Naive thymus-derived CD4-positive, alpha-beta T cell (primary cell): ENCODE data around the gene ZNF76. TPM values are rescaled to one million over a fixed set of nuclear protein-coding genes. Genes with fewer than 3 reads are reported as not detected.

ENCODE experiments used
- ATAC-seq: fragments of 150-1000 bp; cut with Tn5 transposase; 2 replicates; pipeline ENCODE4 v1.10.0; 2021; ENCODE audit warnings: mild to moderate bottlenecking, moderate library complexity
- CTCF ChIA-PET: fragments of 350-600 bp; sonication (Branson Sonifier 250); formaldehyde crosslinking; loops from one replicate; lab custom pipeline; 2021; ENCODE audit warnings: antibody characterized with exemption; lab: Charles Lee
- POLR2A ChIA-PET: fragments of 350-600 bp; sonication (Branson Sonifier 250); formaldehyde crosslinking; loops from one replicate; lab custom pipeline; 2021; ENCODE audit warnings: antibody characterized with exemption, inconsistent platforms; lab: Charles Lee
- DNase-seq, 9 donors: peaks; one replicate each; pipeline versions ENCODE4 v3.0.0 to v3.0.0-alpha.2; 2020 to 2022; ENCODE audit warnings: mixed read lengths in 1 of 9
- H3K27ac ChIP-seq: one replicate; pipeline ENCODE4 v1.7.0; 2013; ENCODE audit warnings: mild to moderate bottlenecking, low read depth, low read length, moderate library complexity
- H3K27me3 ChIP-seq, 2 donors: one replicate each; pipeline ENCODE4 v1.7.0; 2013; ENCODE audit warnings: low read length in 2 of 2, mild to moderate bottlenecking in 2 of 2, moderate library complexity in 2 of 2; ENCODE audit not compliant: control insufficient read depth in 2 of 2, insufficient read depth in 2 of 2
- H3K36me3 ChIP-seq, 3 experiments: 1 replicate in 2 of 3; 2 replicates in 1 of 3; pipeline ENCODE4 v1.7.0; 2013; ENCODE audit warnings: low read length in 3 of 3, mild to moderate bottlenecking in 3 of 3, moderate library complexity in 1 of 3; ENCODE audit not compliant: insufficient read depth in 3 of 3, control insufficient read depth in 2 of 3
- H3K4me1 ChIP-seq, 2 donors: one replicate each; pipeline ENCODE4 v1.7.0; 2013; ENCODE audit warnings: low read length in 2 of 2, mild to moderate bottlenecking in 2 of 2, moderate library complexity in 1 of 2; ENCODE audit not compliant: control insufficient read depth in 2 of 2, insufficient read depth in 2 of 2
- H3K4me3 ChIP-seq: 2 replicates; pipeline ENCODE4 v1.7.0; 2013; ENCODE audit warnings: mild to moderate bottlenecking, low read length
- H3K9me3 ChIP-seq, 3 experiments: 1 replicate in 2 of 3; 2 replicates in 1 of 3; pipeline ENCODE4 v1.7.0; 2013; ENCODE audit warnings: low read length in 3 of 3; ENCODE audit not compliant: control insufficient read depth in 2 of 3
- H3K27ac Mint-ChIP-seq, 9 donors: one replicate each; pipeline ENCODE4 v1.8.0; 2020 to 2022; ENCODE audit warnings: mixed read lengths in 9 of 9, mild to moderate bottlenecking in 8 of 9, moderate library complexity in 5 of 9, inconsistent platforms in 2 of 9
- H3K27me3 Mint-ChIP-seq, 5 donors: one replicate each; pipeline ENCODE4 v1.8.0; 2021 to 2022; ENCODE audit warnings: mixed read lengths in 5 of 5, mild to moderate bottlenecking in 1 of 5
- H3K36me3 Mint-ChIP-seq, 5 donors: one replicate each; pipeline ENCODE4 v1.8.0; 2020 to 2022; ENCODE audit warnings: mixed read lengths in 5 of 5, mild to moderate bottlenecking in 3 of 5, inconsistent platforms in 1 of 5
- H3K4me1 Mint-ChIP-seq, 7 donors: one replicate each; pipeline ENCODE4 v1.8.0; 2020 to 2022; ENCODE audit warnings: mixed read lengths in 7 of 7, mild to moderate bottlenecking in 3 of 7, inconsistent platforms in 1 of 7
- H3K4me3 Mint-ChIP-seq, 10 donors: one replicate each; pipeline ENCODE4 v1.8.0; 2020 to 2022; ENCODE audit warnings: mild to moderate bottlenecking in 10 of 10, mixed read lengths in 10 of 10, moderate library complexity in 6 of 10, inconsistent platforms in 2 of 10
- H3K9me3 Mint-ChIP-seq, 11 donors: one replicate each; pipeline ENCODE4 v1.8.0; 2020 to 2022; ENCODE audit warnings: mixed read lengths in 11 of 11, mild to moderate bottlenecking in 4 of 11, inconsistent platforms in 1 of 11, moderate library complexity in 1 of 11
- intact Hi-C, 2 donors: fragments of 100-400 bp; cut with micrococcal nuclease; formaldehyde crosslinking; loops; one replicate each; pipeline ENCODE4 v1.15.1; 2023
- polyA plus RNA-seq, 2 donors: library from polyadenylated mRNA; unstranded; fragments of 300-500 nt; fragmentation: Illumina TruSeq; gene quantifications; one replicate each; pipeline ENCODE4 v1.2.3, GENCODE V29; 2021
- total RNA-seq, 6 experiments: library from RNA in 5 of 6; stranded (reverse) in 5 of 6; gene quantifications; 1 replicate in 5 of 6; 2 replicates in 1 of 6; pipeline ENCODE4 v1.2.3 and lab custom pipeline; 2021 to 2026

Gene ZNF76
- total and polyA plus RNA-seq, 7 experiments from 2014 or later: 20.6 to 110 (median 76.1) TPM

DNA sequence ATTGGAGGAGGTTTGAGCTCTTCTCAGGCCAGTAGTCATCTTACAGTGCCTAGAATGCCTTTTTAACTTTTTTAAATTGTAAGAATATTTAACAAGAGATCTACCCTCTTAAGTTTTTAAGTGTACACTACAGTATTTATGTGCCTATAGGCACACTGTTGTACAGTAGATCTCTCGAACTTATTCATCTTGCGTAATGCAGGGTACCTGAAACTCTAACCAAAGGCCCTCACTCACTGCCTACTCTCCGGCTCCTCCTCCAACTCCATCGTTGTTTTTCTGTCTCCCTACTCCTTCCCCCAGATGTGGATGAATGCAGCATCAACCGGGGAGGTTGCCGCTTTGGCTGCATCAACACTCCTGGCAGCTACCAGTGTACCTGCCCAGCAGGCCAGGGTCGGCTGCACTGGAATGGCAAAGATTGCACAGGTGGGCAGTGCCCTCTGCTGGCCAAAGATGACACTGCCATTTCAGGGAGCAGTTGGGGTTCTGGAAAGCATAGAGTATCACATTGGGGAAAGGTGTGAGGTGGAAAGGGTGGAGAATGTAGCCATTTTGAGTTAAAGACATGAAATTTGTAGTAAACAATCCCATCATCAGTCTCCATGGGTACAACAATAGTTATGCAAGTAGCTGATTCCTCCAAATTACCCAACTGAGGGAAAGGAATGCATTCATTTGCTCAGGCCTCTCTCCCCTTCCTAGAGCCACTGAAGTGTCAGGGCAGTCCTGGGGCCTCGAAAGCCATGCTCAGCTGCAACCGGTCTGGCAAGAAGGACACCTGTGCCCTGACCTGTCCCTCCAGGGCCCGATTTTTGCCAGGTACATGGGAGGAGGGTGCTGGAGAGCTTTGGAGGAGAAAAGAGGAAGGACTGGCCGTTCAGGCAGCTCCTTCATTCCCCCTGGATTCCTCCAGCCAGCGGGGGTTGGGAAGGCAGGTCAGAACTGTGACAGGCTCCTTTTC is 18.4 kb upstream of the ZNF76 start:
- Mint-ChIP-seq H3K27ac (peak overlapping the region in 2 of 9 donors; percentile 10 to 65), H3K4me1 (peaks cover 3 to 10% (median 4%) of the 10 kb centered on the region in 7 donors), H3K4me3 (no peak overlapping the region), H3K36me3 (peaks cover 2 to 23% (median 10%) of the 10 kb centered on the region in 5 donors), H3K27me3 (peaks cover 0 to 6% (median 0%) of the 10 kb centered on the region in 5 donors), H3K9me3 (peaks cover 0 to 1% (median 0%) of the 10 kb centered on the region in 11 donors)
- POLR2A ChIA-PET: no interaction called here
- peak; percentile 89 for ATAC-seq
- peak; percentile 34 to 78 (median 62) for DNase-seq
- Histone ChIP-seq H3K4me3 (no peak overlapping the region), H3K4me1 (no peaks in the 10 kb centered on the region), H3K27ac (no peak overlapping the region), H3K9me3 (no peaks in the 10 kb centered on the region), H3K27me3 (no peaks in the 10 kb centered on the region), H3K36me3 (peaks cover 0 to 7% (median 0%) of the 10 kb centered on the region in 3 experiments)
- intact Hi-C loops: loop anchor here (1.0 to 10.0 kb wide), 6 partner anchors 18 to 1076 kb away; partner anchors contain the start of genes TCP11 (in 1 of the 2) and ZNF76 (in 1 of the 2)
- CTCF ChIA-PET: interaction anchor here (0.6 to 2.1 kb wide), 10 partner anchors 10 to 1773 kb away, joined by 3 to 6 read pairs (median 4); partner anchors contain the start of gene ZNF76

DNA sequence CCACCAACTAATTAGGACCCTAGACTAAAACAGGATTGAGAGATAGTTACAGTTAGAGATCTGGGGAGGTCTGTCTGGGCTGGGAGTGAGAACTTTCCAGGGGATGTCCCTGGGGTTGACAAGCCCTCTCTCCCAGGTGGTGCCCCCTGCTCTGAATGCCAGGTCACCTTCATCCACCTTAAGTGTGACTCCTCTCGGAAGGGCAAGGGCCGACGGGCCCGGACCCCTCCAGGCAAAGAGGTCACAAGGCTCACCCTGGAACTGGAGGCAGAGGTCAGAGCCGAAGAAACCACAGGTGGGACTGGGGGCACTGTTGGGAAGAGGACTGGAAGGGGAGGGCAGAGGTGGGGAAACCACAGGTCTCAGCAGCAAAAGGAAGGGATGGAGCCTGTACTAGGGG is 17.0 kb upstream of the ZNF76 start:
- H3K36me3 ChIP-seq: peaks cover 0 to 7% (median 0%) of the 10 kb centered on the region in 3 experiments
- peaks cover 0 to 2% (median 0%) of the 10 kb centered on the region in 5 donors for H3K27me3 Mint-ChIP-seq
- DNase-seq (no peak), ATAC-seq (no peak)
- intact Hi-C loops: loop anchor here (5.0 to 10.0 kb wide), 2 partner anchors 95 to 1078 kb away; no protein-coding TSS in a partner anchor
- peaks cover 0 to 1% (median 0%) of the 10 kb centered on the region in 11 donors for H3K9me3 Mint-ChIP-seq
- no peak overlapping the region for H3K27ac Mint-ChIP-seq
- CTCF ChIA-PET: interaction anchor here (1.5 kb wide), 1 partner anchor 17 kb away, joined by 3 read pairs; no protein-coding TSS in a partner anchor
- POLR2A ChIA-PET: no interaction called here
- no peaks in the 10 kb centered on the region for H3K4me1 ChIP-seq
- H3K27me3 ChIP-seq: no peaks in the 10 kb centered on the region
- no peak overlapping the region for H3K4me3 ChIP-seq
- H3K27ac ChIP-seq: no peak overlapping the region
- H3K4me1 Mint-ChIP-seq: peaks cover 3 to 10% (median 4%) of the 10 kb centered on the region in 7 donors
- no peak overlapping the region for H3K4me3 Mint-ChIP-seq
- H3K9me3 ChIP-seq: no peaks in the 10 kb centered on the region
- peaks cover 2 to 26% (median 10%) of the 10 kb centered on the region in 5 donors for H3K36me3 Mint-ChIP-seq

DNA sequence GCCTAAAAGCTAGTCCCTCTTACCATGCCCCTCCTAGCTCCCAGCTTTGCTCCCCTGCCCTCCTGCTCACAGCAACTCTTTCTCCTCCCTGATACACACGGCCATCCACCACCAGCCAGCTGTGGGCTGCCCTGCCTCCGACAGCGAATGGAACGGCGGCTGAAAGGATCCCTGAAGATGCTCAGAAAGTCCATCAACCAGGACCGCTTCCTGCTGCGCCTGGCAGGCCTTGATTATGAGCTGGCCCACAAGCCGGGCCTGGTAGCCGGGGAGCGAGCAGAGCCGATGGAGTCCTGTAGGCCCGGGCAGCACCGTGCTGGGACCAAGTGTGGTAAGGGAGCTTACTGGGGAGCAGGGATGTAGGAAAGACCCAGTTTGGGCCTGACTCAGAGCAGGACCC is 16.6 kb upstream of the ZNF76 start:
- Mint-ChIP-seq H3K4me3 (no peak overlapping the region), H3K4me1 (peaks cover 5 to 14% (median 7%) of the 10 kb centered on the region in 7 donors), H3K27ac (no peak overlapping the region), H3K36me3 (peaks cover 2 to 26% (median 10%) of the 10 kb centered on the region in 5 donors), H3K27me3 (peaks cover 0 to 2% (median 0%) of the 10 kb centered on the region in 5 donors), H3K9me3 (peaks cover 0 to 1% (median 0%) of the 10 kb centered on the region in 11 donors)
- Histone ChIP-seq H3K9me3 (no peaks in the 10 kb centered on the region), H3K4me1 (no peaks in the 10 kb centered on the region), H3K27me3 (no peaks in the 10 kb centered on the region), H3K4me3 (no peak overlapping the region), H3K36me3 (peaks cover 0 to 7% (median 0%) of the 10 kb centered on the region in 3 experiments), H3K27ac (no peak overlapping the region)
- ATAC-seq: no peak
- intact Hi-C loops: loop anchor here (5.0 to 10.0 kb wide), 2 partner anchors 96 to 1078 kb away; no protein-coding TSS in a partner anchor
- POLR2A ChIA-PET: no interaction called here
- CTCF ChIA-PET: interaction anchor here (0.5 kb wide), 1 partner anchor 98 kb away, joined by 5 read pairs; no protein-coding TSS in a partner anchor
- DNase-seq: no peak

DNA sequence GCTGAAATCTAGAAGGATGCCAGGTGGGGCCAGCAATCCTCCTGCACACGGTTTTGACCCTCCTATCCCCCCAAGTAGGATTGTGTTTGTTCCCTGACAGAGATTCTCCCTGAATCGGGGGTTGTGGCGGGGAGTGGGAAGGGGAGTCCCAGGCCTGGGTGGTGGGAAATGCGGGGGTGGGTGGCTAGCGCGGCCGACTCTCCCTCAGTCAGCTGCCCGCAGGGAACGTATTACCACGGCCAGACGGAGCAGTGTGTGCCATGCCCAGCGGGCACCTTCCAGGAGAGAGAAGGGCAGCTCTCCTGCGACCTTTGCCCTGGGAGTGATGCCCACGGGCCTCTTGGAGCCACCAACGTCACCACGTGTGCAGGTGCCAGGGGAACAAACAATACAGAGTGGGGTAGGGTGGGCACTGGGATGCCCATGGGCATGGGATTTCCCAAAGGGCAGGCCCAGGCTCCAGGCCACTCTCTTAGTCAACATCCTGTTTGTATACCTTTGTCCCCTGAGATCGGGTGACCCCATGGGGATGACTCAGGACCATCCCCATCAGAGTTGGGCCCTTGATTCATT is 16.1 kb upstream of the ZNF76 start:
- ChIA-PET POLR2A (no interaction called here), CTCF (interaction anchor here (0.5 kb wide), 1 partner anchor 98 kb away, joined by 5 read pairs; no protein-coding TSS in a partner anchor)
- H3K36me3 ChIP-seq: peaks cover 0 to 7% (median 0%) of the 10 kb centered on the region in 3 experiments
- H3K9me3 Mint-ChIP-seq: peaks cover 0 to 1% (median 0%) of the 10 kb centered on the region in 11 donors
- H3K9me3 ChIP-seq: no peaks in the 10 kb centered on the region
- no peak overlapping the region for H3K27ac Mint-ChIP-seq
- H3K27me3 ChIP-seq: no peaks in the 10 kb centered on the region
- intact Hi-C loops: loop anchor here (5.0 to 10.0 kb wide), 2 partner anchors 96 to 1079 kb away; no protein-coding TSS in a partner anchor
- H3K4me1 Mint-ChIP-seq: peaks cover 5 to 19% (median 10%) of the 10 kb centered on the region in 7 donors
- H3K27me3 Mint-ChIP-seq: no peaks in the 10 kb centered on the region
- no peak for ATAC-seq
- peaks cover 2 to 26% (median 10%) of the 10 kb centered on the region in 5 donors for H3K36me3 Mint-ChIP-seq
- DNase-seq: no peak
- no peaks in the 10 kb centered on the region for H3K4me1 ChIP-seq
- H3K27ac ChIP-seq: no peak overlapping the region
- H3K4me3 Mint-ChIP-seq: no peak overlapping the region
- no peak overlapping the region for H3K4me3 ChIP-seq

DNA sequence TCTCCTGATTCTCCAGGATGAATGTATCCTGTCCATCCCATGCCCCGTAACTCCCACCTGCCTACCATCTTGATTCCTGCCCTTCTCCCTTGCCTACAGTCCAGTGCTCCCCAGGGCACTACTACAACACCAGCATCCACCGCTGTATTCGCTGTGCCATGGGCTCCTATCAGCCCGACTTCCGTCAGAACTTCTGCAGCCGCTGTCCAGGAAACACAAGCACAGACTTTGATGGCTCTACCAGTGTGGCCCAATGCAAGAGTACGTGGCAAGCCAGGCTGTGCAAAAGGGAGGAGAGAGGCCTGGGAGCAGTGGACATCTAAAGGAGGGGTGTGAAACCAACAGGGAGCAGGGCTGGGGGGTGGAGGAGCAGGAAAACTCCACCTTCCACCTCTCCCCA is 15.0 kb upstream of the ZNF76 start:
- Histone ChIP-seq H3K4me3 (no peak overlapping the region), H3K36me3 (peaks cover 0 to 7% (median 0%) of the 10 kb centered on the region in 3 experiments), H3K27ac (no peak overlapping the region), H3K9me3 (no peaks in the 10 kb centered on the region), H3K4me1 (no peaks in the 10 kb centered on the region), H3K27me3 (no peaks in the 10 kb centered on the region)
- Mint-ChIP-seq H3K9me3 (peaks cover 0 to 1% (median 0%) of the 10 kb centered on the region in 11 donors), H3K4me3 (no peak overlapping the region), H3K36me3 (peaks cover 2 to 26% (median 10%) of the 10 kb centered on the region in 5 donors), H3K4me1 (peaks cover 5 to 25% (median 15%) of the 10 kb centered on the region in 7 donors), H3K27me3 (no peaks in the 10 kb centered on the region), H3K27ac (no peak overlapping the region)
- CTCF ChIA-PET: no interaction called here
- ATAC-seq (no peak), DNase-seq (no peak)
- POLR2A ChIA-PET: no interaction called here
- intact Hi-C loops: loop anchor here (5.0 to 10.0 kb wide), 2 partner anchors 97 to 1080 kb away; no protein-coding TSS in a partner anchor
